SK-N-SH (cell line): ENCODE results near the gene TUBA1A. TPM values are rescaled to one million over a fixed set of nuclear protein-coding genes. Genes with fewer than 3 reads are reported as not detected.

Experiments used
- CTCF ChIA-PET: fragments of 300-600, 350-600 bp; formaldehyde crosslinking; extraction: SDS; loops from one replicate; lab custom pipeline; 2021; lab: Yijun Ruan, JAX
- POLR2A ChIA-PET: fragments of 350-600 bp; sonication (Branson Sonifier 250); formaldehyde crosslinking; extraction: SDS; loops from one replicate; lab custom pipeline; 2020; ENCODE audit warnings: antibody characterized with exemption, inconsistent platforms; lab: Yijun Ruan, JAX
- DNase-seq: peaks from one replicate; pipeline ENCODE4 v3.0.0; 2012
- H2AFZ ChIP-seq: fragments of 200-600 bp; sonication (generic); 2 replicates; pipeline ENCODE4 v1.8.1; 2016; ENCODE audit warnings: antibody characterized with exemption, mild to moderate bottlenecking, low read depth
- H3F3A ChIP-seq: fragments of 200-600 bp; sonication (generic); replicated peaks from 2 replicates; pipeline ENCODE3; 2016; ENCODE audit warnings: antibody characterized with exemption, mild to moderate bottlenecking; ENCODE audit not compliant: insufficient read depth
- H3K27ac ChIP-seq, 2 experiments: fragments of 200-500 bp in 1 of 2; fragments of 200-600 bp in 1 of 2; sonication (Bioruptor generic) in 1 of 2; sonication (generic), shearing (Covaris generic) in 1 of 2; 2 replicates each; pipeline versions ENCODE4 v1.5.1 to v1.6.1; 2014 to 2016; ENCODE audit warnings: low read depth in 2 of 2, inconsistent platforms in 1 of 2, low read length in 1 of 2, mild to moderate bottlenecking in 1 of 2, mixed read lengths in 1 of 2
- H3K27me3 ChIP-seq: fragments of 200-600 bp; sonication (generic), shearing (Covaris generic); 2 replicates; pipeline ENCODE4 v1.6.1; 2016; ENCODE audit warnings: mixed run types; ENCODE audit not compliant: insufficient read depth
- H3K36me3 ChIP-seq, 2 experiments: fragments of 200-500 bp in 1 of 2; fragments of 200-600 bp in 1 of 2; sonication (Bioruptor generic) in 1 of 2; sonication (generic) in 1 of 2; replicated peaks in 1 of 2; 2 replicates each; pipeline versions ENCODE3 to v1.5.1; 2014 to 2016; ENCODE audit warnings: low read length in 1 of 2, mild to moderate bottlenecking in 1 of 2; ENCODE audit not compliant: insufficient read depth in 2 of 2, control insufficient read depth in 1 of 2
- H3K4me1 ChIP-seq, 2 experiments: fragments of 200-500 bp in 1 of 2; fragments of 200-600 bp in 1 of 2; sonication (Bioruptor generic) in 1 of 2; sonication (generic), shearing (Covaris generic) in 1 of 2; 2 replicates each; pipeline versions ENCODE4 v1.5.1 to v1.6.1; 2014 to 2016; ENCODE audit warnings: low read depth in 1 of 2, low read length in 1 of 2, mixed run types in 1 of 2; ENCODE audit not compliant: insufficient read depth in 2 of 2, control insufficient read depth in 1 of 2
- H3K4me2 ChIP-seq: fragments of 200-600 bp; sonication (generic), shearing (Covaris generic); 2 replicates; pipeline ENCODE4 v1.6.1; 2017; ENCODE audit warnings: mixed run types
- H3K4me3 ChIP-seq, 2 experiments: fragments of 200-500 bp in 1 of 2; fragments of 200-600 bp in 1 of 2; sonication (Bioruptor generic) in 1 of 2; sonication (generic), shearing (Covaris generic) in 1 of 2; 2 replicates each; pipeline versions ENCODE4 v1.5.1 to v1.8.1; 2014 to 2016; ENCODE audit warnings: low read depth in 2 of 2, inconsistent platforms in 1 of 2, low read length in 1 of 2, mild to moderate bottlenecking in 1 of 2, mixed read lengths in 1 of 2, moderate library complexity in 1 of 2
- H3K79me2 ChIP-seq: fragments of 200-600 bp; sonication (generic); 2 replicates; pipeline ENCODE4 v1.8.1; 2017; ENCODE audit warnings: mild to moderate bottlenecking; ENCODE audit not compliant: insufficient read depth
- H3K9ac ChIP-seq: fragments of 200-600 bp; sonication (generic); 2 replicates; pipeline ENCODE4 v1.6.1; 2017; ENCODE audit warnings: mixed run types
- H3K9me2 ChIP-seq: fragments of 200-600 bp; sonication (generic); 2 replicates; pipeline ENCODE4 v1.6.1; 2017; ENCODE audit warnings: mixed run types
- H3K9me3 ChIP-seq: fragments of 200-600 bp; sonication (generic); 2 replicates; pipeline ENCODE4 v1.6.1; 2017; ENCODE audit warnings: mixed run types, mild to moderate bottlenecking, moderate library complexity
- H4K20me1 ChIP-seq: fragments of 200-600 bp; sonication (generic); 2 replicates; pipeline ENCODE4 v1.6.1; 2017; ENCODE audit warnings: mild to moderate bottlenecking, mixed run types; ENCODE audit not compliant: insufficient read depth
- EZH2phosphoT487 ChIP-seq: fragments of 200-600 bp; sonication (generic); IDR thresholded peaks from 2 replicates; pipeline ENCODE4 v1.6.1; 2017; ENCODE audit warnings: low read depth, mixed run types, mild to moderate bottlenecking, antibody characterized with exemption, moderate library complexity, borderline replicate concordance
- FOXJ3 ChIP-seq: sonication (generic); formaldehyde crosslinking; IDR thresholded peaks from 2 replicates; pipeline ENCODE4 v1.5.1; 2020; ENCODE audit warnings: mild to moderate bottlenecking, missing genetic modification reagents
- MXI1 ChIP-seq: IDR thresholded peaks from 2 replicates; pipeline ENCODE4 v1.6.1; 2012; ENCODE audit warnings: mild to moderate bottlenecking, low read depth, low read length, improper control_type of control experiment
- NRF1 ChIP-seq: IDR thresholded peaks from 2 replicates; pipeline ENCODE4 v1.6.1; 2012; ENCODE audit warnings: low read depth, mild to moderate bottlenecking, low read length
- RAD21 ChIP-seq: IDR thresholded peaks from 2 replicates; pipeline ENCODE4 v1.6.1; 2012; ENCODE audit warnings: mild to moderate bottlenecking, low read length
- RCOR1 ChIP-seq: fragments of 150-350 bp; IDR thresholded peaks from 2 replicates; pipeline ENCODE4 v1.6.1; 2017; ENCODE audit warnings: antibody characterized with exemption, low read length
- RFX5 ChIP-seq: IDR thresholded peaks from 2 replicates; pipeline ENCODE4 v1.6.1; 2012; ENCODE audit warnings: mild to moderate bottlenecking, improper control_type of control experiment, low read length
- RXRA ChIP-seq: IDR thresholded peaks from 2 replicates; pipeline ENCODE4 v1.4.0; 2012; ENCODE audit warnings: low read depth, mild to moderate bottlenecking, borderline replicate concordance
- SMC3 ChIP-seq: IDR thresholded peaks from 2 replicates; pipeline ENCODE4 v1.6.1; 2012; ENCODE audit warnings: low read depth, low read length, improper control_type of control experiment
- TAF1 ChIP-seq: IDR thresholded peaks from 2 replicates; pipeline ENCODE4 v1.6.1; 2012; ENCODE audit warnings: low read depth, mild to moderate bottlenecking, low read length, moderate library complexity, borderline replicate concordance
- TEAD4 ChIP-seq: IDR thresholded peaks from 2 replicates; pipeline ENCODE4 v1.4.0; 2012; ENCODE audit warnings: mild to moderate bottlenecking, borderline replicate concordance; ENCODE audit not compliant: insufficient read depth
- ZBTB33 ChIP-seq: IDR thresholded peaks from 2 replicates; pipeline ENCODE4 v1.4.0; 2012; ENCODE audit warnings: low read depth, borderline replicate concordance
- WGBS: methylation state at CpG from one replicate; pipeline ENCODE4 v1.1.6; 2017; ENCODE audit warnings: low lambda C conversion rate; 5-methylcytosine and 5-hydroxymethylcytosine counted together
- polyA plus RNA-seq, 3 experiments: library from polyadenylated mRNA; depleted of rRNA; stranded (reverse); fragments of >200 nt; gene quantifications; 2 replicates each; pipeline ENCODE4 v1.2.3, GENCODE V29; 2012
- TF ChIP-seq, protein P1 (sequence below): IDR thresholded peaks from 2 replicates; pipeline ENCODE4 v1.4.0; 2012; ENCODE audit warnings: low read depth, borderline replicate concordance
- TF ChIP-seq, protein P2 (sequence below): IDR thresholded peaks from 2 replicates; pipeline ENCODE4 v1.4.0; 2012; ENCODE audit warnings: low read depth
- TF ChIP-seq, protein P3 (sequence below): fragments of 150-350 bp; IDR thresholded peaks from 2 replicates; pipeline ENCODE4 v1.6.1; 2016; ENCODE audit warnings: mild to moderate bottlenecking, low read depth, low read length

Gene TUBA1A
- polyA plus RNA-seq, 1 of the 3 experiments (the other 2 are of a cell fraction): 1,427 TPM

DNA sequence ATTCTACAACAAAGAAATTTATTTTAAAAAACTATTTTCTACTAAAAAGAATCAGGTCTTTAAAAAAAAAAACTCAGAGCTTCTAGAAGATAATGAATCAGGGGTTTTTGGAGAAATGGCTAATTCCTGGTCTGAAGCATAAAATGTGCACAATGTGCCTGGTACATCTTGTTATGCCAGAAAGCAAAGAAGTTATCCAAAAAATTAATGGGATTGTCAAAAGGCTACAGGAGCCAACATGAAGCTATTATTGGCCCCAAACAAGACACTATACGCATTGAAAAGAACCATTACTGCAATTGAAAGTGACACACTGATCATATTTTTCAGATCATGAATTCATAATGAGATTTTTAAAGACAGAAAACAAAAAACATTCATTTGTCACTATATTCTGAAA is 19.3 kb upstream of the TUBA1A start:
- H4K20me1 ChIP-seq: no peaks in the 10 kb centered on the region
- no peak overlapping the region for H3K9ac ChIP-seq
- no peaks in the 10 kb centered on the region for H3K9me3 ChIP-seq
- ChIA-PET POLR2A (interaction anchor here (0.8 kb wide), 1 partner anchor 20 kb away, joined by 3 read pairs; the partner anchor contains the start of gene TUBA1A), CTCF (interaction anchor here (0.7 to 1.6 kb wide), 6 partner anchors 9 to 76 kb away, joined by 3 to 6 read pairs (median 4); no protein-coding TSS in a partner anchor)
- no peak overlapping the region for H3K27ac ChIP-seq
- no peaks in the 10 kb centered on the region for H3K27me3 ChIP-seq
- H3K79me2 ChIP-seq: no peaks in the 10 kb centered on the region
- H3K4me1 ChIP-seq: peaks cover 0 to 2% of the 10 kb centered on the region in 2 experiments; a peak in 1 of 4 replicates
- peaks cover 14% of the 10 kb centered on the region for H3F3A ChIP-seq
- TF ChIP-seq RAD21 (no peak), TAF1 (no peak), NRF1 (no peak), TEAD4 (no peak), EZH2phosphoT487 (no peak), FOXJ3 (CRISPR knock-in tag) (no peak), RFX5 (no peak), SMC3 (no peak), RXRA (no peak), ZBTB33 (no peak), RCOR1 (no peak)
- TF ChIP-seq, protein P1, sequence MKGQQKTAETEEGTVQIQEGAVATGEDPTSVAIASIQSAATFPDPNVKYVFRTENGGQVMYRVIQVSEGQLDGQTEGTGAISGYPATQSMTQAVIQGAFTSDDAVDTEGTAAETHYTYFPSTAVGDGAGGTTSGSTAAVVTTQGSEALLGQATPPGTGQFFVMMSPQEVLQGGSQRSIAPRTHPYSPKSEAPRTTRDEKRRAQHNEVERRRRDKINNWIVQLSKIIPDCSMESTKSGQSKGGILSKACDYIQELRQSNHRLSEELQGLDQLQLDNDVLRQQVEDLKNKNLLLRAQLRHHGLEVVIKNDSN: no peak
- TF ChIP-seq, protein P2, sequence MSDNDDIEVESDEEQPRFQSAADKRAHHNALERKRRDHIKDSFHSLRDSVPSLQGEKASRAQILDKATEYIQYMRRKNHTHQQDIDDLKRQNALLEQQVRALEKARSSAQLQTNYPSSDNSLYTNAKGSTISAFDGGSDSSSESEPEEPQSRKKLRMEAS: no peak
- TF ChIP-seq, protein P3, sequence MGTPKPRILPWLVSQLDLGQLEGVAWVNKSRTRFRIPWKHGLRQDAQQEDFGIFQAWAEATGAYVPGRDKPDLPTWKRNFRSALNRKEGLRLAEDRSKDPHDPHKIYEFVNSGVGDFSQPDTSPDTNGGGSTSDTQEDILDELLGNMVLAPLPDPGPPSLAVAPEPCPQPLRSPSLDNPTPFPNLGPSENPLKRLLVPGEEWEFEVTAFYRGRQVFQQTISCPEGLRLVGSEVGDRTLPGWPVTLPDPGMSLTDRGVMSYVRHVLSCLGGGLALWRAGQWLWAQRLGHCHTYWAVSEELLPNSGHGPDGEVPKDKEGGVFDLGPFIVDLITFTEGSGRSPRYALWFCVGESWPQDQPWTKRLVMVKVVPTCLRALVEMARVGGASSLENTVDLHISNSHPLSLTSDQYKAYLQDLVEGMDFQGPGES: no peak
- H3K36me3 ChIP-seq: no peaks in the 10 kb centered on the region
- H2AFZ ChIP-seq: no peak overlapping the region
- no peaks in the 10 kb centered on the region for H3K9me2 ChIP-seq
- no peak overlapping the region for H3K4me2 ChIP-seq
- 95% methylated on average over 1 of the region's 1 CpG for WGBS
- no peak for DNase-seq
- H3K4me3 ChIP-seq: no peak overlapping the region

DNA sequence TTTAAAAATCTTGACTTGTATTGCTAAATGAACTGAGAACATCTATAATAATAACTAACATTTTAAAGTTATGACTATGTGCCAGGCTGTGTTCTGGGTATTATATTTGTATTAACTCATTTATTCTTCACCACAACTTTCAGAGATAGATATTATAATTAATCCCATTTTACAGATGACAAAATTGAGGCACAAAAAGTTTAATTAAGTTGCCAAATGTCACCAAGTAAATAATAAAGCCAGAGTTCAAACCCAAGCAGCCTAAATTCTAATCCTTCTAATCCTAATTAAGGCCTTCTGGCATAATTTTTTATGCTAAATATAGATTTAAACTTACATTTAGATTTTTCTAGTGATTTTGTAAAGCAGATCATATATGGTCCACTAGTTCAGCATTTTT is 17.5 kb upstream of the TUBA1A start:
- ChIA-PET CTCF (no interaction called here), POLR2A (no interaction called here)
- Histone ChIP-seq H3K4me1 (peaks cover 0 to 7% of the 10 kb centered on the region in 2 experiments), H3K9ac (no peak overlapping the region), H3K79me2 (no peaks in the 10 kb centered on the region), H3K9me2 (no peaks in the 10 kb centered on the region), H3K27ac (no peak overlapping the region), H3K36me3 (no peaks in the 10 kb centered on the region), H4K20me1 (no peaks in the 10 kb centered on the region), H3K4me3 (no peak overlapping the region), H3K4me2 (no peak overlapping the region), H3F3A (peaks cover 20% of the 10 kb centered on the region), H2AFZ (no peak overlapping the region), H3K27me3 (no peaks in the 10 kb centered on the region), H3K9me3 (no peaks in the 10 kb centered on the region)
- no peak for TF ChIP-seq MXI1
- DNase-seq: no peak
